Choroid plexus epithelial cell (primary cell): Measurements from ENCODE around the gene NEIL1.

ENCODE experiments used
- DNase-seq: peaks from one replicate; pipeline ENCODE4 v3.0.0-alpha.2; 2010; ENCODE audit warnings: low read depth
- H3K4me3 ChIP-seq: 2 replicates; pipeline ENCODE4 v1.5.1; 2011; ENCODE audit warnings: low read depth, mild to moderate bottlenecking, control low read depth, low read length, moderate library complexity
- TF ChIP-seq, protein P1 (sequence below): conservative IDR thresholded peaks from 2 replicates; pipeline ENCODE4 v1.5.1; 2011; ENCODE audit warnings: low read depth, mild to moderate bottlenecking, control low read depth, inconsistent platforms, low read length, moderate library complexity

The NEIL1 gene

DNA sequence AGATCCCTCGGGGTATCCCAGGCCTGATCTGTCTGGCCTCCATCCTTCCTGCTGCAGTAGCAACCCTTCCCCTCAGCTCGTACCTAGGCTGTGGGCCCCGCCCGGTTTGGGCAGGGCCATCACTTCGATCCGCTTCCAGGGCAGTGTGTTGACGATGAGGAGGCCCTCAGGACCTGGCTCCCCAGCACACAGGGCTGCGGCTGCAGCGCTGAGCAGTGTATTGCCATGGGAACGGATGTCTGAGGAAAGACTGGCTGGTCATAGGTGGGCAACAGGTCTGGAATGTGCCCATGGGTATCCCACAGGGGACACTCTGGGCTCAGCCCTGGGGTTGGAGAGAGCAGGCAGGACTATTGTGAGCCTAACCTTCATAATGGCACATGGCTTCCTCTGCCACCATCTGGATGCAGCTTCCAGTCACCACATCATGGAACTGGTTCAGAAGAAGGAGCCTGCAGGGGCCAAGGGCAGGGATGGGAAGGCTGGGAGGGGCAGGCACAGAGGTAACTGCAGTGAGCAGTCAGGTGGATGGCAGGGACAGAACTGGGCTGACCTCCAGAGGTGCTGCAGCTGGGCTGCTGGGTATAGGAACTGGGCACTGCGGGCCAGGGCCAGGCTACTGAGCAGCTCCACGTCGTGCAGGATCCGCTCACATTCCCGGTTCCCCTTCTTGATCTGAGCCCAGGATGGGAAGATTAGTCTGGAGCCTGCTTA lies 12.9 kb downstream of the NEIL1 start:
- no peak overlapping the region for H3K4me3 ChIP-seq
- DNase-seq = no peak

GRCh38 chr15:75360391-75360790 lies 13.6 kb downstream of the NEIL1 start:
- no peak overlapping the region for H3K4me3 ChIP-seq
- no peak for DNase-seq
- TF ChIP-seq, protein P1, sequence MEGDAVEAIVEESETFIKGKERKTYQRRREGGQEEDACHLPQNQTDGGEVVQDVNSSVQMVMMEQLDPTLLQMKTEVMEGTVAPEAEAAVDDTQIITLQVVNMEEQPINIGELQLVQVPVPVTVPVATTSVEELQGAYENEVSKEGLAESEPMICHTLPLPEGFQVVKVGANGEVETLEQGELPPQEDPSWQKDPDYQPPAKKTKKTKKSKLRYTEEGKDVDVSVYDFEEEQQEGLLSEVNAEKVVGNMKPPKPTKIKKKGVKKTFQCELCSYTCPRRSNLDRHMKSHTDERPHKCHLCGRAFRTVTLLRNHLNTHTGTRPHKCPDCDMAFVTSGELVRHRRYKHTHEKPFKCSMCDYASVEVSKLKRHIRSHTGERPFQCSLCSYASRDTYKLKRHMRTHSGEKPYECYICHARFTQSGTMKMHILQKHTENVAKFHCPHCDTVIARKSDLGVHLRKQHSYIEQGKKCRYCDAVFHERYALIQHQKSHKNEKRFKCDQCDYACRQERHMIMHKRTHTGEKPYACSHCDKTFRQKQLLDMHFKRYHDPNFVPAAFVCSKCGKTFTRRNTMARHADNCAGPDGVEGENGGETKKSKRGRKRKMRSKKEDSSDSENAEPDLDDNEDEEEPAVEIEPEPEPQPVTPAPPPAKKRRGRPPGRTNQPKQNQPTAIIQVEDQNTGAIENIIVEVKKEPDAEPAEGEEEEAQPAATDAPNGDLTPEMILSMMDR = no peak

More for the DNA sequence above, 12.9 kb downstream of the NEIL1 start:
- TF ChIP-seq, protein P1 = no peak

GRCh38 chr15:75360856-75361255 lies 14.0 kb downstream of the NEIL1 start:
- TF ChIP-seq, protein P1 = no peak
- no peak overlapping the region for H3K4me3 ChIP-seq
- DNase-seq = no peak

- TF ChIP-seq, protein P1 = no peak
- no peak overlapping the region for H3K4me3 ChIP-seq
- DNase-seq = no peak
Observed at GRCh38 chr15:75361361-75361988, 14.6 kb downstream of the NEIL1 start.

DNA sequence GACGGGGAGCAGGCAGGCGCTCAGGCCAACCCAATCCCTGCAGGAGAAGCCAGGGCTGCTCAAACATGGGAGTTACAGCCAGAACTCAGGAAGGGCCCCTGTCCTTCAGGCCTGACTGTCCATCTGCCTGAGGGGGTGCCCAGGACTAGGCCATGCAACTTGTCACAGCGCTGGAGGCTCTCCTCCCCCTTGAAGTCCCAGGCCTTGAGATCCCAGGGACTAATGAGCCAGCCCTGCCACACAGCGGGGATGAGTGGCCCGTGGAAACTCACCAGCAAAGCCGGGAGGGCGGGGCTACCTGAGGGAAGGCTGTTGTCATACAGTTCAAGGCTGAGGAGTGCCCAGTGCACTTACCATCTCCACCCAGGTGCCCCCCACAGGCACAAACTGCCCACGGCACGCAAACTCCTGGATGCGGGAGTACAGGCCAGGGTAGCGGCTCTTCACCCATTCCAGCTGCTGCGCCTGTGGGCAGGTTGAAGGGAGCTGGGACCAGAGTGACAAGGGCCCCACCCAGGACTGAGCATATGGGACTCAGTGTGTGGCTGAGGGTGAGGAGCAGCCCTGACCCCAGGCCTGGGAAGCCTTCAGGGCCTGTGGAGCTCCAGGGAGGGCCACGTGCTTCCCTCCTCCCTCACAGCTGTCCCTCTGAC lies 15.3 kb downstream of the NEIL1 start:
- DNase-seq = no peak
- TF ChIP-seq, protein P1 = no peak

GRCh38 chr15:75362642-75363249 lies 15.9 kb downstream of the NEIL1 start:
- H3K4me3 ChIP-seq = no peak overlapping the region
- DNase-seq = no peak
- TF ChIP-seq, protein P1 = peak; percentile 14

More for the DNA sequence above, 15.3 kb downstream of the NEIL1 start:
- H3K4me3 ChIP-seq = no peak overlapping the region
